ENCODE results near the gene PDZRN3. TPM values are rescaled to one million over a fixed set of nuclear protein-coding genes. Genes with fewer than 3 reads are reported as not detected.

Gene PDZRN3
- total RNA-seq, 1 experiment from 2014 or later = not detected

- in situ Hi-C loops (cut with HindIII; ENCODE audit: low pct_unique_long_range_greater_than_20kb, low sequenced_read_pairs) = no loop called here
- no TSS peak for BruUV-seq (replicated peaks)
Observed at GRCh38 chr3:73480187-73480672, 144.5 kb downstream of the PDZRN3 start.

GRCh38 chr3:73479325-73479724 is 145.4 kb downstream of the PDZRN3 start:
- no peak for ATAC-seq
- no peaks in the 10 kb centered on the region for H3K27me3 ChIP-seq (ENCODE audit: control insufficient read depth, insufficient read depth, low read length)
- in situ Hi-C loops (cut with HindIII; ENCODE audit: low pct_unique_long_range_greater_than_20kb, low sequenced_read_pairs) = no loop called here

More at GRCh38 chr3:73480187-73480672, 144.5 kb downstream of the PDZRN3 start:
- H3K9me3 ChIP-seq (ENCODE audit: control insufficient read depth, insufficient read depth, low read depth, low read length) = no peaks in the 10 kb centered on the region
- intact Hi-C loops (cut with micrococcal nuclease; ENCODE audit: unreplicated experiment) = no loop called here
- no peak overlapping the region for H3K4me3 ChIP-seq (ENCODE audit: low read depth in 2 of 2, low read length in 2 of 2)
- DNase-seq (ENCODE audit: low read depth, low spot score) (no peak), ATAC-seq (no peak)
- no peak overlapping the region for H3K27ac ChIP-seq (ENCODE audit: low read length)
- H3K27me3 ChIP-seq (ENCODE audit: control insufficient read depth, insufficient read depth, low read length) = no peaks in the 10 kb centered on the region
- ChIA-PET POLR2A (no interaction called here), CTCF (no interaction called here)
- TF ChIP-seq SIN3A (IDR thresholded peaks at IDR 0.05; ENCODE audit: borderline replicate concordance, insufficient read depth, low read depth, low read length) (no peak), POLR2AphosphoS5 (IDR thresholded peaks at IDR 0.05; ENCODE audit: low read depth, low read length) (no peak), TCF7L2 (IDR thresholded peaks at IDR 0.05; ENCODE audit: low read depth, low read length) (no peak), CTCF (IDR thresholded peaks at IDR 0.05) (no peak), REST (IDR thresholded peaks at IDR 0.05; ENCODE audit: insufficient read depth in 1 of 2, low read depth in 2 of 2, low read length in 1 of 2) (no peak)
- H3K4me1 ChIP-seq (ENCODE audit: control insufficient read depth, insufficient read depth, low read length) = no peaks in the 10 kb centered on the region
- H3K36me3 ChIP-seq (ENCODE audit: control insufficient read depth, insufficient read depth, low read length) = no peaks in the 10 kb centered on the region

More at GRCh38 chr3:73479325-73479724, 145.4 kb downstream of the PDZRN3 start:
- no peak for DNase-seq (ENCODE audit: low read depth, low spot score)
- Histone ChIP-seq H3K36me3 (ENCODE audit: control insufficient read depth, insufficient read depth, low read length) (no peaks in the 10 kb centered on the region), H3K27ac (ENCODE audit: low read length) (no peak overlapping the region), H3K4me3 (ENCODE audit: low read depth in 2 of 2, low read length in 2 of 2) (no peak overlapping the region), H3K4me1 (ENCODE audit: control insufficient read depth, insufficient read depth, low read length) (no peaks in the 10 kb centered on the region), H3K9me3 (ENCODE audit: control insufficient read depth, insufficient read depth, low read depth, low read length) (no peaks in the 10 kb centered on the region)
- ChIA-PET CTCF (no interaction called here), POLR2A (no interaction called here)
- intact Hi-C loops (cut with micrococcal nuclease; ENCODE audit: unreplicated experiment) = no loop called here
- BruUV-seq (replicated peaks) = no TSS peak
- TF ChIP-seq REST (IDR thresholded peaks at IDR 0.05; ENCODE audit: insufficient read depth in 1 of 2, low read depth in 2 of 2, low read length in 1 of 2) (no peak), TCF7L2 (IDR thresholded peaks at IDR 0.05; ENCODE audit: low read depth, low read length) (no peak)
